ENCODE results near the gene SLC8B1.

DNA sequence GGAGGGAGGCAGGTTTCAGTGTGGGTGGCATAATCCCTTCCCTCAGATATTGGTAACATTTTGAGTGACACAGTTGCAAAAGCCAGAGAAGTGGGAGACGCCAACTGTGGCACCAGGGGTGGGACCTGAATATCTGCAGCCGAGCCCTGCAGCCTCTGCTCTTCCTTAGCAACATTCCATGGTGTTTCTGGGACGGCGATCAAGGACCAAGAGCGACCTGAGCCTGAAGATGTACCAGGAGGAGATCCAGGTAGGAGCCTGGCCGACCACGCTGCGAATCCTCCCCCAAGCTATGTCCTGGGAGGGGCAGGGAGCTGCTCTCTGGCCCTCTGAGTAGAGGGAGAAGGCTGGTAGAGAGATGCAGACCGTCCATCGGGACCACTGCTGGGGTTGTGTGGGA, 41.8 kb downstream of the SLC8B1 start:
- no peak for TF ChIP-seq CTCF (conservative IDR thresholded peaks at IDR 0.05)
- TF ChIP-seq EZH2 (IDR thresholded peaks at IDR 0.05; ENCODE audit: low read depth): no peak
